Progenitor cell of endocrine pancreas (in vitro differentiated cells): Measurements from ENCODE around the gene UBAP1L. TPM values are rescaled to one million over a fixed set of nuclear protein-coding genes. Genes with fewer than 3 reads are reported as not detected.

Source experiments
- DNase-seq: peaks from one replicate; pipeline ENCODE4 v3.0.0; 2021; ENCODE audit warnings: low spot score; ENCODE audit not compliant: unreplicated experiment
- H3K27ac Mint-ChIP-seq: 2 replicates; pipeline ENCODE4 v1.8.0; 2021; ENCODE audit warnings: mild to moderate bottlenecking, moderate library complexity, mixed read lengths
- H3K27me3 Mint-ChIP-seq: 2 replicates; pipeline ENCODE4 v1.8.0; 2021; ENCODE audit warnings: mixed read lengths
- H3K36me3 Mint-ChIP-seq: 2 replicates; pipeline ENCODE4 v1.8.0; 2022; ENCODE audit warnings: mixed read lengths; ENCODE audit not compliant: insufficient read depth
- H3K4me1 Mint-ChIP-seq: 2 replicates; pipeline ENCODE4 v1.8.0; 2021; ENCODE audit warnings: low read depth, mixed read lengths
- H3K4me3 Mint-ChIP-seq: 2 replicates; pipeline ENCODE4 v1.8.0; 2021; ENCODE audit warnings: low read depth, mild to moderate bottlenecking, moderate library complexity, mixed read lengths
- H3K9me3 Mint-ChIP-seq: 2 replicates; pipeline ENCODE4 v1.8.0; 2021; ENCODE audit warnings: low read depth, mixed read lengths
- total RNA-seq: library from RNA; stranded (reverse); gene quantifications from 2 replicates; pipeline ENCODE4 v1.2.1, GENCODE V29; 2021
- TF ChIP-seq, protein P1 (sequence below): fragments of 200-600 bp; sonication (generic); IDR thresholded peaks from one replicate; pipeline ENCODE4 v1.5.0; 2021; ENCODE audit warnings: antibody characterized with exemption, mild to moderate bottlenecking; ENCODE audit not compliant: unreplicated experiment

UBAP1L gene
- total RNA-seq, 1 donor from 2014 or later: 5.8 TPM

DNA sequence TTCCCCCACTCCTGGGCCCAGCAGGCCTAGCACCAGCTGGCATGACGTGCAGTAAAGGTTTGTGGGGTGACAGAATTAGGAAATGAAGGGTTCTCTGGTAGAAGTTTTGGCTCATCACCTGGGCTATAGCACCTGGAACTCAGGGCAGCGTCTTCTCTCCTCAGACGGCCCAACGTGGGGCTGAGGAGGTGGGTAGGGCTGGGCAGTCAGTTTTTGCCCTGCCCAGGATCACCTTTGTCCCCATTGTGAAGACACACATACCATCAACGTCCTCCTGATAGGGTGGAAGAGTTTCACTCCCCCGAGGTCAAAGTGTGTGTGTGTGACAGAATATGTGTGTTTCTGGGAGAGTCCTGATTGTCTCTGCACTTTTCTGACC, 26.4 kb downstream of the UBAP1L start:
- H3K36me3 Mint-ChIP-seq: no peaks in the 10 kb centered on the region
- H3K27me3 Mint-ChIP-seq: peaks cover 28% of the 10 kb centered on the region
- H3K9me3 Mint-ChIP-seq: no peaks in the 10 kb centered on the region
- TF ChIP-seq, protein P1, sequence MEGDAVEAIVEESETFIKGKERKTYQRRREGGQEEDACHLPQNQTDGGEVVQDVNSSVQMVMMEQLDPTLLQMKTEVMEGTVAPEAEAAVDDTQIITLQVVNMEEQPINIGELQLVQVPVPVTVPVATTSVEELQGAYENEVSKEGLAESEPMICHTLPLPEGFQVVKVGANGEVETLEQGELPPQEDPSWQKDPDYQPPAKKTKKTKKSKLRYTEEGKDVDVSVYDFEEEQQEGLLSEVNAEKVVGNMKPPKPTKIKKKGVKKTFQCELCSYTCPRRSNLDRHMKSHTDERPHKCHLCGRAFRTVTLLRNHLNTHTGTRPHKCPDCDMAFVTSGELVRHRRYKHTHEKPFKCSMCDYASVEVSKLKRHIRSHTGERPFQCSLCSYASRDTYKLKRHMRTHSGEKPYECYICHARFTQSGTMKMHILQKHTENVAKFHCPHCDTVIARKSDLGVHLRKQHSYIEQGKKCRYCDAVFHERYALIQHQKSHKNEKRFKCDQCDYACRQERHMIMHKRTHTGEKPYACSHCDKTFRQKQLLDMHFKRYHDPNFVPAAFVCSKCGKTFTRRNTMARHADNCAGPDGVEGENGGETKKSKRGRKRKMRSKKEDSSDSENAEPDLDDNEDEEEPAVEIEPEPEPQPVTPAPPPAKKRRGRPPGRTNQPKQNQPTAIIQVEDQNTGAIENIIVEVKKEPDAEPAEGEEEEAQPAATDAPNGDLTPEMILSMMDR: no peak
- no peak overlapping the region for H3K4me3 Mint-ChIP-seq
- DNase-seq: no peak
- peaks cover 24% of the 10 kb centered on the region for H3K4me1 Mint-ChIP-seq
- H3K27ac Mint-ChIP-seq: peak overlapping the region; percentile 21

DNA sequence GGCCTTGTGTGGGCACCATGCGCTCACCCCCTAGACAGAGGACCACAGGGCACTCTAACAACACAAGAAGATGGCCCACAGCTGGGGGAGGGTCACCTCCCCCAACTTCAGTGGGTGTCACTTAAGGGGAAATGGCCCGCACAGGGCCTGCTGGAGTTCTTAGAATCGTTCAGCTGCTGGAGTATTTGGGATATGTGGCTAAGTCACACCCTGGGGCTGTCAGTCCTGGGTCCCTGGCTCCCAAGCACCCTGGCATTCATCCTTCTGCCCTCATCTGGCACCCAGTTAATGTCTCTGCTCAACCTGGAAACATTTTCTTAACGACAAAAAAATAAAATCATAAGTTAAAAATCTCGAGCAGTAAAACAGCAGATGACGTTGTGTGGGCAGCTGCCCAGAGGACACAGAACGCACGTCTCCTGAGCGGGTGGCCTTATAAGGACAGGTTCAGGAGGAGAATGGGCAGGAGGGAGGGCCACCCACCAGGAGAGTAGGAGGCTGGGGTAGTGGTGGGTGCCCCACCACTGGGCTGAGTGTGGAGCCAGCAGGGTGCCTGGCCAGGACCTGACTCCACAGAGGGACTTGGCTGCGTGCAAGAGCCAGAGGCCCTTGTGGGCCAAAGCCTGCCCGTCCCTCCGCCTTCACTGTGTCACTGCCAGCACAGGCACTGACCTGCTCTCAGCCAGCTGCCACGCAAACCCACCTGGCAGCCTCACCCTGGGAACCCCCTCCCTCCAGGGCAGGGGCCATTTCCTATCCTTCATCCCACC, 26.9 kb downstream of the UBAP1L start:
- no peaks in the 10 kb centered on the region for H3K9me3 Mint-ChIP-seq
- no peak overlapping the region for H3K27ac Mint-ChIP-seq
- H3K27me3 Mint-ChIP-seq: peaks cover 28% of the 10 kb centered on the region
- DNase-seq: no peak
- no peaks in the 10 kb centered on the region for H3K36me3 Mint-ChIP-seq
- H3K4me3 Mint-ChIP-seq: no peak overlapping the region
- TF ChIP-seq, protein P1: no peak
- H3K4me1 Mint-ChIP-seq: peaks cover 30% of the 10 kb centered on the region

DNA sequence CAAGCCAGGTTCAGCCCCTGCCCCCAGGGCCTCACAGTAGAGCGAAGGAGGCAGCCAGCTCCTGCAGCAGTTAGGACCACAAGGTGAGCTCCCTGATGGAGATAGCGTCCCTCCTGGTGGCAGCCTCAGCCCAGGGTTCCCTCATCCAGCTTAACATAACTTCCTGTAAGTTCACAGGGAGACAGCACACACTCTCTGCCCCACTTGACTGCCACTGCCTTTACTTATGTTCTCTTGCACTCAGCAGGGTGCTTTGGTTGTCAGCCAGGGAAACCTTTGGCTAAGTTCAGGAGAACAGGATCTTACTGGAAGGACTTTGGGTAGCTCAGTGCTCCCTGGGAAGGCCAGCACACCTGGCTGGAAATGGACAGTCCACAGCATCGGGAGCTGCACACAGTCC, 27.6 kb downstream of the UBAP1L start:
- no peak overlapping the region for H3K27ac Mint-ChIP-seq
- no peak for DNase-seq
- TF ChIP-seq, protein P1: no peak
- H3K27me3 Mint-ChIP-seq: peaks cover 34% of the 10 kb centered on the region
- H3K9me3 Mint-ChIP-seq: no peaks in the 10 kb centered on the region
- no peak overlapping the region for H3K4me3 Mint-ChIP-seq
- H3K4me1 Mint-ChIP-seq: peaks cover 36% of the 10 kb centered on the region
- no peaks in the 10 kb centered on the region for H3K36me3 Mint-ChIP-seq

- H3K27ac Mint-ChIP-seq: peak overlapping the region; percentile 42
- DNase-seq: no peak
Measured at GRCh38 chr15:65086680-65087111, 28.3 kb downstream of the UBAP1L start.

GRCh38 chr15:65085990-65086679, 28.9 kb downstream of the UBAP1L start:
- no peak overlapping the region for H3K4me3 Mint-ChIP-seq
- DNase-seq: peak; percentile 28
- no peak overlapping the region for H3K27ac Mint-ChIP-seq
- TF ChIP-seq, protein P1: peak; percentile 60
- peaks cover 39% of the 10 kb centered on the region for H3K4me1 Mint-ChIP-seq
- H3K36me3 Mint-ChIP-seq: no peaks in the 10 kb centered on the region
- H3K9me3 Mint-ChIP-seq: no peaks in the 10 kb centered on the region
- peaks cover 44% of the 10 kb centered on the region for H3K27me3 Mint-ChIP-seq

More at GRCh38 chr15:65086680-65087111, 28.3 kb downstream of the UBAP1L start:
- TF ChIP-seq, protein P1: no peak
- no peaks in the 10 kb centered on the region for H3K9me3 Mint-ChIP-seq
- peaks cover 39% of the 10 kb centered on the region for H3K27me3 Mint-ChIP-seq
- peaks cover 39% of the 10 kb centered on the region for H3K4me1 Mint-ChIP-seq
- no peak overlapping the region for H3K4me3 Mint-ChIP-seq
- no peaks in the 10 kb centered on the region for H3K36me3 Mint-ChIP-seq
